CD8-positive, alpha-beta memory T cell (primary cell): Measurements from ENCODE around the gene FAM13C. TPM values are rescaled to one million over a fixed set of nuclear protein-coding genes. Genes with fewer than 3 reads are reported as not detected.
"Not testable (repeated sequence)": the region's sequence is repeated elsewhere in the genome, so short reads cannot be mapped to it uniquely, and the experiment has no call there.

ENCODE experiments used
- CTCF ChIA-PET: fragments of 350-600 bp; sonication (Branson Sonifier 250); formaldehyde crosslinking; loops from one replicate; lab custom pipeline; 2021; ENCODE audit warnings: antibody characterized with exemption; lab: Charles Lee
- POLR2A ChIA-PET: fragments of 350-600 bp; sonication (Branson Sonifier 250); formaldehyde crosslinking; loops from one replicate; lab custom pipeline; 2021; ENCODE audit warnings: antibody characterized with exemption; lab: Charles Lee
- DNase-seq, 5 donors: peaks; one replicate each; pipeline versions ENCODE4 v3.0.0 to v3.0.0-alpha.2; 2020 to 2022; ENCODE audit warnings: mixed read lengths in 1 of 5
- H3K27ac ChIP-seq: one replicate; pipeline ENCODE4 v1.7.0; 2013; ENCODE audit warnings: low read depth, mild to moderate bottlenecking, low read length, moderate library complexity
- H3K27me3 ChIP-seq: 2 replicates; pipeline ENCODE4 v1.7.0; 2013; ENCODE audit warnings: low read length, mild to moderate bottlenecking; ENCODE audit not compliant: insufficient read depth, poor library complexity, severe bottlenecking
- H3K36me3 ChIP-seq: 2 replicates; pipeline ENCODE4 v1.7.0; 2013; ENCODE audit warnings: mild to moderate bottlenecking, low read length, moderate library complexity; ENCODE audit not compliant: insufficient read depth
- H3K4me1 ChIP-seq: 2 replicates; pipeline ENCODE4 v1.7.0; 2013; ENCODE audit warnings: mild to moderate bottlenecking, low read length, moderate library complexity; ENCODE audit not compliant: insufficient read depth
- H3K4me3 ChIP-seq: 2 replicates; pipeline ENCODE4 v1.7.0; 2013; ENCODE audit warnings: mild to moderate bottlenecking, low read length
- H3K9me3 ChIP-seq: 2 replicates; pipeline ENCODE4 v1.7.0; 2013; ENCODE audit warnings: mild to moderate bottlenecking, low read length
- H3K27ac Mint-ChIP-seq, 8 donors: one replicate each; pipeline ENCODE4 v1.8.0; 2020 to 2021; ENCODE audit warnings: mixed read lengths in 8 of 8, mild to moderate bottlenecking in 6 of 8, inconsistent platforms in 3 of 8, moderate library complexity in 3 of 8
- H3K27me3 Mint-ChIP-seq, 2 donors: one replicate each; pipeline ENCODE4 v1.8.0; 2020 to 2021; ENCODE audit warnings: mixed read lengths in 2 of 2, mild to moderate bottlenecking in 1 of 2, moderate library complexity in 1 of 2
- H3K36me3 Mint-ChIP-seq, 3 donors: one replicate each; pipeline ENCODE4 v1.8.0; 2020 to 2021; ENCODE audit warnings: mixed read lengths in 3 of 3, inconsistent platforms in 1 of 3, mild to moderate bottlenecking in 1 of 3
- H3K4me1 Mint-ChIP-seq, 3 donors: one replicate each; pipeline ENCODE4 v1.8.0; 2020 to 2021; ENCODE audit warnings: mixed read lengths in 3 of 3, inconsistent platforms in 1 of 3, mild to moderate bottlenecking in 1 of 3
- H3K4me3 Mint-ChIP-seq, 7 donors: one replicate each; pipeline ENCODE4 v1.8.0; 2020 to 2021; ENCODE audit warnings: mixed read lengths in 7 of 7, mild to moderate bottlenecking in 6 of 7, moderate library complexity in 4 of 7, inconsistent platforms in 2 of 7
- H3K9me3 Mint-ChIP-seq, 5 donors: one replicate each; pipeline ENCODE4 v1.8.0; 2020 to 2022; ENCODE audit warnings: mixed read lengths in 5 of 5, mild to moderate bottlenecking in 3 of 5, moderate library complexity in 2 of 5, inconsistent platforms in 1 of 5
- polyA plus RNA-seq: library from polyadenylated mRNA; unstranded; fragments of 300-500 nt; fragmentation: Illumina TruSeq; gene quantifications from one replicate; pipeline ENCODE4 v1.2.3, GENCODE V29; 2021
- total RNA-seq, 2 experiments: library from RNA; stranded (reverse); gene quantifications; one replicate each; pipeline ENCODE4 v1.2.3, GENCODE V29; 2021

Gene FAM13C
- total RNA-seq (not detected), polyA plus RNA-seq (not detected)

DNA sequence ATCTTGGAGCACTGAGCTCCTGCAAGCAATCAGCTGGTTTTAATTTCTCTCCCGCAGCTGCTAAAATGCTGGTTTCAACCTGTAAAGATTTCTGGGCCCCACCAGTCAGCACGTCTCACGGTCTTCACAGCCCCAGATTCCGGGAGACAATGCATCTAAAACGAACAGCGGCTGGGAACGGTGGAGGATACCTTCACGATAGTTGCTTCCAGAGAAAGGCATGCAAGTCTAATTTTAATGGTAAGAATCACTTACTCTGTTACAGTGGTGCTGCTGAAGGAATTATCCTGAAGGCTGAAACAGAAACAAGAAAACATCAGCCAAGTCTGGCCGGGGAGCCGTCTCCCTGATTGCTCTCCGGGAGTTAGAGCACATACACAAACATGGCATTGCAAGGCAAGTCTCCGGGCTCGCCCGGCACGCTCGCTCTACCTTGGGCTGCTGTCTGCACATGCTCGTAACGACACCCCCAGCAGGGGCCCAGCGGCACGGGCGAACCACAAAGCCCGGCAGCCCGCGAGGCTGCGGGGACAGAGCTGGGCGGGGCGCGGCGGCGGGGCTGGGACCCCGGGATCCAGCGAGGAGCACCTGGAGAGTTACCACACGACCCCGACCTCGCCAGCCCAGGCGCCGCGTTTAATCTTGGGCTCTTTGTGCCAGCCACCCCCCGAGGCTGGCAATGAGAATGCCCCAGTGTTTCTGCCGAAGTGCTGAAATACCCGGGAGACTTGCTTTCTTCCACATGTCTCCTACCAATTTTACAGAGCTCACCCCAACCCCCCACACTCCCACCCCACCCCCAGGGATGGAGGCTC is at the start of gene FAM13C:
Gene FAM13C, minus strand, starts transcription at position 406 of the 815 bp plus-strand sequence. Its CDS starts 89 bp downstream, at position 317.
- Mint-ChIP-seq H3K27ac (peak within 1 kb of the TSS in 2 of 8 donors; percentile 26 to 56), H3K27me3 (peaks cover 8 to 10% of the 10 kb centered on the region in 2 donors), H3K36me3 (no peaks in the 10 kb centered on the region), H3K4me3 (peak within 1 kb of the TSS in 6 of 7 donors; percentile 42 to 70 (median 54)), H3K4me1 (peaks cover 8 to 15% (median 13%) of the 10 kb centered on the region in 3 donors), H3K9me3 (peaks cover 0 to 4% (median 0%) of the 10 kb centered on the region in 5 donors)
- CTCF ChIA-PET, result interaction anchor here (1.0 kb wide), 1 partner anchor 10 kb away, joined by 3 read pairs; no protein-coding TSS in a partner anchor
- H3K27me3 ChIP-seq, result no peaks in the 10 kb centered on the region
- DNase-seq, result no peak
- no peak within 1 kb of the TSS for H3K27ac ChIP-seq
- POLR2A ChIA-PET, result no interaction called here
- no peaks in the 10 kb centered on the region for H3K9me3 ChIP-seq
- H3K4me1 ChIP-seq, result no peaks in the 10 kb centered on the region
- H3K4me3 ChIP-seq, result no peak within 1 kb of the TSS
- H3K36me3 ChIP-seq, result no peaks in the 10 kb centered on the region

DNA sequence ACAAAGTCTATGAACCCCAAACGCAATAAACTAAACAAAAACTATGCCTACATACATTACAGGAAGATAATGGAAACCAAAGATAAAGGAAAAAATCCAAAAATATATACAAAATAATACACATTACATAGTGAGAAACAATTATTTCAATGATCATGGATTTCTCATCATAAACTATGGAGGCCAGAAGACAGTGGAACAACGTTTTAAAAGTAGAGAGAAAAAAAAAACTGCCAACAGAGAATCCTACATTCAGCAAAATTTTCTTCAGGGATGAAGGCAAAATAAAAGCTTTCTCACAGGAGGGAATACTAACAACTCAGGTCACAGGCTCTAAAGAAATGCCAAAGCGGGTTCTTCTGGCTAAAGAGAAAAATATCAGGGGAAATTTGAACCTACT is 42.9 kb upstream of the FAM13C start:
- no peaks in the 10 kb centered on the region for H3K9me3 ChIP-seq
- H3K27me3 ChIP-seq, result no peaks in the 10 kb centered on the region
- CTCF ChIA-PET, result no interaction called here
- H3K27ac Mint-ChIP-seq, result no peak overlapping the region
- no peaks in the 10 kb centered on the region for H3K27me3 Mint-ChIP-seq
- H3K4me3 ChIP-seq, result no peak overlapping the region
- H3K4me1 Mint-ChIP-seq, result no peaks in the 10 kb centered on the region
- no peaks in the 10 kb centered on the region for H3K4me1 ChIP-seq
- no peak overlapping the region for H3K4me3 Mint-ChIP-seq
- H3K27ac ChIP-seq, result no peak overlapping the region
- no peaks in the 10 kb centered on the region for H3K36me3 Mint-ChIP-seq
- H3K9me3 Mint-ChIP-seq, result peaks cover 0 to 28% (median 3%) of the 10 kb centered on the region in 5 donors
- H3K36me3 ChIP-seq, result no peaks in the 10 kb centered on the region
- POLR2A ChIA-PET, result no interaction called here
- DNase-seq, result no peak

DNA sequence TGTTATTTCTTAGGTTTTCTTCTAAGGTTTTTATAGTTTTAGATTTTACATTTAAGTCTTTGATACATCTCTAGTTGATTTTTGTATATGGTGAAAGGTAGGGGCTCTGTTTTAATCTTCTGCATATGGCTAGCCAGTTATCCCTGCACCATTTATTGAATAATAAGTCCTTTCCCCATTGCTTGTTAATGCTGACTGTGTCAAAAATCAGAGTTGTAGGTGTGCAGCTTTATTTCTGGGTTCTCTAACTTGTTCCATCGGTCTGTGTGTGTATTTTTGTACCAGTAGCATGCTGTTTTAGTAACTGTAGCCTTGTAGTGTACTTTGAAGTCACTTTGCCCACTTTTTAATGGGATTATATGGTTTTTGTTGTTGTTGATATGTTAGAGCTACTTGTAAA is 37.9 kb upstream of the FAM13C start:
- CTCF ChIA-PET, result no interaction called here

DNA sequence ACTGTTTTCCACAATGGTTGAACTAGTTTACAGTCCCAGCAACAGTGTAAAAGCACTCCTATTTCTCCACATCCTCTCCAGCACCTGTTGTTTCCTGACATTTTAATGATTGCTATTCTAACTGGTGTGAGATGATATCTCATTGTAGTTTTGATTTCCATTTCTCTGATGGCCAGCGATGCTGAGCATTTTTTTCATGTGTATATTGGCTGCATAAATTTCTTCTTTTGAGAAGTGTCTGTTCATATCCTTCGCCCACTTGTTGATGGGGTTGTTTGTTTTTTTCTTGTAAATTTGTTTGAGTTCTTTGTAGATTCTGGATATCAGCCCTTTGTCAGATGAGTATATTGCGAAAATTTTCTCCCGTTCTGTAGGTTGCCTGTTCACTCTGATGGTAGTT is 37.0 kb upstream of the FAM13C start:
- H3K36me3 Mint-ChIP-seq, H3K4me1 ChIP-seq, H3K4me3 ChIP-seq, H3K4me1 Mint-ChIP-seq, H3K27ac Mint-ChIP-seq, H3K27me3 ChIP-seq, DNase-seq, H3K27ac ChIP-seq, POLR2A ChIA-PET, H3K4me3 Mint-ChIP-seq, H3K9me3 ChIP-seq, CTCF ChIA-PET, H3K27me3 Mint-ChIP-seq, H3K36me3 ChIP-seq: not testable (repeated sequence)
- H3K9me3 Mint-ChIP-seq, result peaks cover 6 to 19% (median 10%) of the 10 kb centered on the region in 5 donors

More for the DNA sequence above, 37.9 kb upstream of the FAM13C start:
- Mint-ChIP-seq H3K9me3 (peaks cover 6 to 28% (median 10%) of the 10 kb centered on the region in 5 donors), H3K4me1 (no peaks in the 10 kb centered on the region), H3K27ac (no peak overlapping the region), H3K27me3 (no peaks in the 10 kb centered on the region), H3K4me3 (no peak overlapping the region), H3K36me3 (no peaks in the 10 kb centered on the region)
- no peaks in the 10 kb centered on the region for H3K9me3 ChIP-seq
- H3K36me3 ChIP-seq, result no peaks in the 10 kb centered on the region
- no peaks in the 10 kb centered on the region for H3K27me3 ChIP-seq
- DNase-seq, result no peak
- H3K4me3 ChIP-seq, result no peak overlapping the region
- POLR2A ChIA-PET, result no interaction called here
- H3K27ac ChIP-seq, result no peak overlapping the region
- H3K4me1 ChIP-seq, result no peaks in the 10 kb centered on the region

DNA sequence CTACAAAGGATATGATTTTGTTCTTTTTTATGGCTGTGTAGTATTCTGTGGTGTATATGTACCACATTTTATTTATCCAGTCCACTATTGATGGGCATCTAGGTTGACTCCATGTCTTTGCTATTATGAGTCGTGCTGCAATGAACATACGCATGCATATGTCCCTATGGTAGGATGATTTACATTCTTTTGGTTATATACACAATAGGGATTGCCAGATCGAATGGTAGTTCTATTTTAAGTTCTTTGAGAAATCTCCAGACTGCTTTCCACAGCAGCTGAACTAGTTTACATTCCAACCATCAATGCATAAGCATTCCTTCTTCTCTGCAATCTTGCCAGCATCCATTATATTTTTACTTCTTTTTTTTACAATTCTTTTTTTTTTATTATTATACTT is 35.6 kb upstream of the FAM13C start:
- CTCF ChIA-PET, result no interaction called here
- Mint-ChIP-seq H3K27me3 (no peaks in the 10 kb centered on the region), H3K9me3 (peaks cover 6 to 18% (median 10%) of the 10 kb centered on the region in 5 donors), H3K4me1 (no peaks in the 10 kb centered on the region), H3K4me3 (no peak overlapping the region), H3K36me3 (no peaks in the 10 kb centered on the region), H3K27ac (no peak overlapping the region)
- Histone ChIP-seq H3K36me3 (no peaks in the 10 kb centered on the region), H3K27ac (no peak overlapping the region), H3K4me1 (no peaks in the 10 kb centered on the region), H3K4me3 (no peak overlapping the region), H3K9me3 (no peaks in the 10 kb centered on the region), H3K27me3 (no peaks in the 10 kb centered on the region)
- DNase-seq, result no peak
- POLR2A ChIA-PET, result no interaction called here

DNA sequence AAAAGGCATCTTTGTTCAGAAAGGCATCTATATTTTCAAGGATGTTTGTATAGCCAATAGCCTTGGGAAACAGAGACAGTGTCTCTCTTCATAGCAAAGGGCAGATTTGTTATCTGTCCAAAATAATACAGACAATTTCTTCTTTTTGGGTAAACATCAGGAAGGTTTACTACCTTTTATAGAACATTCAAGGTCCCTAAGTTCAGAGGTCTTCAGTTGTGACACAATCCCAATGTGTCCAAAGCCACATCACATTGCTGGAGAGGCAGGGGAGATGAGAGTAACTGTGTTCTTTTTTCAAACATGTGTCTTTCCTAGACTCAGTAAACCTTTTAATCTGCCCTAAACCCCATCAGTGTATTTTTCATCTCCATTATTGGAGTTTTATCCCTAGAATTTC is 33.6 kb upstream of the FAM13C start:
- Histone ChIP-seq H3K27me3 (no peaks in the 10 kb centered on the region), H3K4me3 (no peak overlapping the region), H3K9me3 (no peaks in the 10 kb centered on the region), H3K27ac (no peak overlapping the region), H3K4me1 (no peaks in the 10 kb centered on the region), H3K36me3 (no peaks in the 10 kb centered on the region)
- Mint-ChIP-seq H3K27me3 (no peaks in the 10 kb centered on the region), H3K4me3 (no peak overlapping the region), H3K9me3 (peaks cover 6 to 15% (median 8%) of the 10 kb centered on the region in 5 donors), H3K4me1 (no peaks in the 10 kb centered on the region), H3K27ac (no peak overlapping the region), H3K36me3 (no peaks in the 10 kb centered on the region)
- ChIA-PET POLR2A (no interaction called here), CTCF (no interaction called here)
- DNase-seq, result no peak

DNA sequence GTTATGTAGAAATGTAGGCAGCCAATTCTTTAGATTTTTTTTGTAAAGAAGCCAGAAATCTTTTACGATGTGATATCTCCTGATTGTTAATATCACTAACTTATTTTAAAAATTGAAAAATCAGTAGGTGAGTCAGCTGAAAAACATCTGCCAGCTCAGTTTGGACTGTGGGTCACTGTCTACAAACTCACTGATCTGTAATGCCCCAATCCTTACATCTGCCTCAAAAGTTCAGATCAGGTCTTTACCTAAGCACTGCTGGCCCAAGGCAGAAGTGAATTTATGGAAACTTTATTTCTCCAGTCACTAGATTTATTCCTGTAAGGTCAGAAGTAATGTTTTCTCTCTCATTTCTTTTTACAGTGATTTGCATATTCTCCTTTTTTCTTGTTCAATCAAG is 31.0 kb upstream of the FAM13C start:
- Mint-ChIP-seq H3K9me3 (peaks cover 0 to 11% (median 2%) of the 10 kb centered on the region in 5 donors), H3K27me3 (no peaks in the 10 kb centered on the region), H3K36me3 (no peaks in the 10 kb centered on the region), H3K4me3 (no peak overlapping the region), H3K27ac (no peak overlapping the region), H3K4me1 (no peaks in the 10 kb centered on the region)
- H3K4me3 ChIP-seq, result no peak overlapping the region
- no peaks in the 10 kb centered on the region for H3K4me1 ChIP-seq
- POLR2A ChIA-PET, result no interaction called here
- no peak overlapping the region for H3K27ac ChIP-seq
- no peaks in the 10 kb centered on the region for H3K36me3 ChIP-seq
- DNase-seq, result no peak
- no peaks in the 10 kb centered on the region for H3K9me3 ChIP-seq
- no peaks in the 10 kb centered on the region for H3K27me3 ChIP-seq
- CTCF ChIA-PET, result no interaction called here

DNA sequence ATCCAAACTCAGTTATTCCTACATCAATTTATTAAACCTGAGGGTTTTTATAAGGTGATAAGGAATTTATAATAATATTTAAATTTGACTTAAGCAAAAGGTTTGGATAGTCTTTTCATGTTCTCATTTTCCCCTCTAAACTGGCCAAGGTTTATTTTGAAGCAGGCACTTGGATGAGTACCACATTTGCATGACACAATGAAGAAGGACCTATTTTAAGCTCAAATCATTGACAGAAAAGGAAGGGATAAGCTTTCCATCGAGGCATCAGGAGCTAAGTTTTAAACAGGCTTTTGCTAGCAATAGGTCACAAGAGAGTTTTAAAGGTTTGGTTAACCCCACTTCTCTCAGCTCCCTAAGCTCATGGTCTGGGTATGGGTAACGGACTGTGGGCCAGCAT is 28.7 kb upstream of the FAM13C start:
- H3K36me3 ChIP-seq, result no peaks in the 10 kb centered on the region
- Mint-ChIP-seq H3K27me3 (peaks cover 0 to 2% of the 10 kb centered on the region in 2 donors), H3K4me3 (no peak overlapping the region), H3K9me3 (peaks cover 0 to 6% (median 0%) of the 10 kb centered on the region in 5 donors), H3K4me1 (no peaks in the 10 kb centered on the region), H3K27ac (no peak overlapping the region), H3K36me3 (no peaks in the 10 kb centered on the region)
- CTCF ChIA-PET, result no interaction called here
- no peak overlapping the region for H3K27ac ChIP-seq
- H3K4me3 ChIP-seq, result no peak overlapping the region
- DNase-seq, result no peak
- no peaks in the 10 kb centered on the region for H3K4me1 ChIP-seq
- H3K9me3 ChIP-seq, result no peaks in the 10 kb centered on the region
- no peaks in the 10 kb centered on the region for H3K27me3 ChIP-seq
- POLR2A ChIA-PET, result no interaction called here
